Measurements from ENCODE around the gene CDKAL1. TPM values are rescaled to one million over a fixed set of nuclear protein-coding genes. Genes with fewer than 3 reads are reported as not detected.
A peak's percentile ranks its signal among the peaks of the same experiment; 100 is the strongest.

The CDKAL1 gene
- total and polyA plus RNA-seq, 2 experiments from 2014 or later, result 14.4 to 19.5 TPM

DNA sequence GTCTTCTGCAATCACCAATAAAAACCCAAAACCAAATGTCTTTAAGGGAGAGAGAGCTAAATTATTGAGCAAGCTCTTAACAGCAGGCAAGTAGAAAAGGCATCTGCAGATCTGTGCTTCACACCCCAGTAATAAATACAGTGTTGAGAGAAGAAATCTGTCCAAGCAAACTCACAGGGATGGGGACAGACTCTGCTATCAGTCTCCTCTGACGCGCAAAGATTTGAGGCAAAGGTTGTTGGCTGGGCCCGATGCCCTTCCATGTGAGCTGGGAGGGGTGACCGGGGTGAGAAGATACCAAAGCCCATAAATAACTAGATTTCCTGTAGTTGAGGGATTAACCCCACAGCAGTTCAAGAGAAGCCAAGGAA, 744.1 kb downstream of the CDKAL1 start:
- DNase-seq (ENCODE audit: low spot score), result peak; percentile 50
- no peaks in the 10 kb centered on the region for H3K9me2 ChIP-seq (replicated peaks; ENCODE audit: insufficient read depth)
- peak overlapping the region; percentile 60 for H3K27ac ChIP-seq
- no peaks in the 10 kb centered on the region for H3K27me3 ChIP-seq
- no peak overlapping the region for H3K4me3 ChIP-seq
- H2AFZ ChIP-seq, result no peak overlapping the region
- no peak overlapping the region for H3K4me2 ChIP-seq
- no peaks in the 10 kb centered on the region for H4K20me1 ChIP-seq (ENCODE audit: insufficient read depth, poor library complexity, severe bottlenecking)
- no peaks in the 10 kb centered on the region for H3K79me2 ChIP-seq
- no peaks in the 10 kb centered on the region for H3K36me3 ChIP-seq (replicated peaks; ENCODE audit: insufficient read depth, low read depth)
- H3K9me3 ChIP-seq (ENCODE audit: low read depth), result no peaks in the 10 kb centered on the region
- TF ChIP-seq EZH2phosphoT487 (IDR thresholded peaks at IDR 0.05; ENCODE audit: low read depth, severe bottlenecking, unreplicated experiment) (no peak), EZH2 (IDR thresholded peaks at IDR 0.05; ENCODE audit: borderline replicate concordance) (no peak)
- TF ChIP-seq, protein P1, sequence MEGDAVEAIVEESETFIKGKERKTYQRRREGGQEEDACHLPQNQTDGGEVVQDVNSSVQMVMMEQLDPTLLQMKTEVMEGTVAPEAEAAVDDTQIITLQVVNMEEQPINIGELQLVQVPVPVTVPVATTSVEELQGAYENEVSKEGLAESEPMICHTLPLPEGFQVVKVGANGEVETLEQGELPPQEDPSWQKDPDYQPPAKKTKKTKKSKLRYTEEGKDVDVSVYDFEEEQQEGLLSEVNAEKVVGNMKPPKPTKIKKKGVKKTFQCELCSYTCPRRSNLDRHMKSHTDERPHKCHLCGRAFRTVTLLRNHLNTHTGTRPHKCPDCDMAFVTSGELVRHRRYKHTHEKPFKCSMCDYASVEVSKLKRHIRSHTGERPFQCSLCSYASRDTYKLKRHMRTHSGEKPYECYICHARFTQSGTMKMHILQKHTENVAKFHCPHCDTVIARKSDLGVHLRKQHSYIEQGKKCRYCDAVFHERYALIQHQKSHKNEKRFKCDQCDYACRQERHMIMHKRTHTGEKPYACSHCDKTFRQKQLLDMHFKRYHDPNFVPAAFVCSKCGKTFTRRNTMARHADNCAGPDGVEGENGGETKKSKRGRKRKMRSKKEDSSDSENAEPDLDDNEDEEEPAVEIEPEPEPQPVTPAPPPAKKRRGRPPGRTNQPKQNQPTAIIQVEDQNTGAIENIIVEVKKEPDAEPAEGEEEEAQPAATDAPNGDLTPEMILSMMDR (IDR thresholded peaks at IDR 0.05; ENCODE audit: poor library complexity), result no peak
- H3K4me1 ChIP-seq (ENCODE audit: insufficient read depth), result peaks cover 3% of the 10 kb centered on the region
- 40% methylated on average over 4 of the region's 4 CpGs for whole genome bisulfite sequencing (ENCODE audit: low lambda C conversion rate, missing lambda C conversion rate)

DNA sequence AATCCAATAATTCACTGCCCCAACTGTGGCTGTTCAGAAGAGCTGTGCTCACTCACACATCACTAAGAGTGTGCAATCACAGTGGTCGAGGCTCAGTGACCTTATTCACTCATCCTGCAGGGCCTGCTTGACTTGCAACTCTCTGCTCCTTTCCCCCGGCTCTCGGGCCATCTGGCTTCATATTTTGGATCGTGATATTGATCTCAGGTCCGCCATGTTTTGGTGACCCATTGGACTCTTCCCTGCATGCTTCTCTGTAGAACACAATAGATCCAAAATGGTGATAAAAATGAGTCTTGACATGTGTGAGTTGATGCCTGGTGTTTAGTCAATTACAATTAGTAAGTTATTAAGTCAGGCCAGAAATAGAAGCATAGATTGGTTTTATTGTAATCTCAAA, 745.4 kb downstream of the CDKAL1 start:
- Histone ChIP-seq H4K20me1 (ENCODE audit: insufficient read depth, poor library complexity, severe bottlenecking) (no peaks in the 10 kb centered on the region), H3K9me3 (ENCODE audit: low read depth) (no peaks in the 10 kb centered on the region), H3K9me2 (replicated peaks; ENCODE audit: insufficient read depth) (no peaks in the 10 kb centered on the region), H3K4me1 (ENCODE audit: insufficient read depth) (peaks cover 3% of the 10 kb centered on the region), H3K79me2 (no peaks in the 10 kb centered on the region), H3K4me3 (no peak overlapping the region), H3K4me2 (no peak overlapping the region), H3K36me3 (replicated peaks; ENCODE audit: insufficient read depth, low read depth) (no peaks in the 10 kb centered on the region), H3K27ac (no peak overlapping the region), H3K27me3 (no peaks in the 10 kb centered on the region), H2AFZ (no peak overlapping the region)
- 95% methylated on average over 5 of the region's 5 CpGs for WGBS (ENCODE audit: low lambda C conversion rate, missing lambda C conversion rate)
- TF ChIP-seq EZH2 (IDR thresholded peaks at IDR 0.05; ENCODE audit: borderline replicate concordance), result no peak
- no peak for TF ChIP-seq EZH2phosphoT487 (IDR thresholded peaks at IDR 0.05; ENCODE audit: low read depth, severe bottlenecking, unreplicated experiment)
- TF ChIP-seq, protein P1 (IDR thresholded peaks at IDR 0.05; ENCODE audit: poor library complexity), result no peak
- DNase-seq (ENCODE audit: low spot score), result no peak

DNA sequence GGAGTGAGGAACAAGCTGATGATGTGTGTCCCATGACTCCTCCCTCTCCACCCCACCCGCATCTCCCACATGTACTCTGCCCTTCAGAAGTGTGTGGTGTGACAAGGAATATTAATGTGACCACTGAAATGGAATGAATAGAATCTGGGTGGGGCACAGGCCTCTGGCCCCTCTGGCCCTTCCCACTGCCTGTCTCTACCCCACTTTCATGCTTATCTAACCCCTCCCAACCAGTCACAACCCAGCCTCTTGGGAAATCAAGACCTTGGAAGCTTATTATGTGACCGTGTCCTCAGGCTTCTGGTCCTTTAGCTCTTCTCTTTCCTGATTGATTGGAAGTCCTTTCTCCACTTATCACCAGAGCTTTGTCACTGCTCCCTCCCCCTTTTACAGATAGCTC, 747.1 kb downstream of the CDKAL1 start:
- Histone ChIP-seq H3K9me3 (ENCODE audit: low read depth) (no peaks in the 10 kb centered on the region), H4K20me1 (ENCODE audit: insufficient read depth, poor library complexity, severe bottlenecking) (no peaks in the 10 kb centered on the region), H3K4me2 (no peak overlapping the region), H3K27me3 (no peaks in the 10 kb centered on the region), H3K4me3 (no peak overlapping the region), H3K27ac (no peak overlapping the region), H3K4me1 (ENCODE audit: insufficient read depth) (peaks cover 3% of the 10 kb centered on the region), H3K79me2 (no peaks in the 10 kb centered on the region), H3K36me3 (replicated peaks; ENCODE audit: insufficient read depth, low read depth) (no peaks in the 10 kb centered on the region), H2AFZ (no peak overlapping the region), H3K9me2 (replicated peaks; ENCODE audit: insufficient read depth) (no peaks in the 10 kb centered on the region)
- DNase-seq (ENCODE audit: low spot score), result peak; percentile 34
- 59% methylated on average over 2 of the region's 2 CpGs for WGBS (ENCODE audit: low lambda C conversion rate, missing lambda C conversion rate)
- TF ChIP-seq EZH2 (IDR thresholded peaks at IDR 0.05; ENCODE audit: borderline replicate concordance) (no peak), EZH2phosphoT487 (IDR thresholded peaks at IDR 0.05; ENCODE audit: low read depth, severe bottlenecking, unreplicated experiment) (no peak)
- TF ChIP-seq, protein P1 (IDR thresholded peaks at IDR 0.05; ENCODE audit: poor library complexity), result no peak

Small RNAs within 50 kb of the gene (small RNA-seq; reads per million reads assigned to genes)
- not detected for gene RF00019
- gene RNU6-150P, result not detected

Other genes with a start within 250 kb of the CDKAL1 start
- gene E2F3, start 132.6 kb upstream of the CDKAL1 start, total RNA-seq, result 10.8 and 13.3 TPM in 2 replicates
- 5.5 and 8.4 TPM in 2 replicates for gene E2F3, start 132.6 kb upstream of the CDKAL1 start, polyA plus RNA-seq

Data from hepatocyte (in vitro differentiated cells).